Spleen (tissue), 11 donors: ENCODE data around the gene NECAB2. TPM values are rescaled to one million over a fixed set of nuclear protein-coding genes. Genes with fewer than 3 reads are reported as not detected.

Experiments
- DNase-seq: peaks from one replicate; pipeline ENCODE4 v3.0.0-alpha.2; 2020
- H3K27ac ChIP-seq, 8 donors: fragments of 200-600 bp; sonication (generic) in 7 of 8; 1 replicate in 4 of 8; 2 replicates in 4 of 8; pipeline versions ENCODE4 v1.5.0 to v1.8.0; 2016 to 2021; ENCODE audit warnings: inconsistent platforms in 4 of 8, mild to moderate bottlenecking in 4 of 8, moderate library complexity in 1 of 8
- H3K27me3 ChIP-seq, 7 donors: fragments of 200-600 bp; sonication (generic) in 6 of 7; replicated peaks in 1 of 7; 1 replicate in 4 of 7; 2 replicates in 3 of 7; pipeline versions ENCODE4 v1.5.0 to v1.8.0; 2016 to 2021; ENCODE audit warnings: inconsistent platforms in 3 of 7, mild to moderate bottlenecking in 1 of 7
- H3K36me3 ChIP-seq, 6 donors: fragments of 200-600 bp; sonication (generic) in 5 of 6; 1 replicate in 4 of 6; 2 replicates in 2 of 6; pipeline versions ENCODE4 v1.5.0 to v1.8.0; 2016 to 2021; ENCODE audit warnings: inconsistent platforms in 2 of 6
- H3K4me1 ChIP-seq, 6 donors: fragments of 200-600 bp; sonication (generic) in 5 of 6; 1 replicate in 3 of 6; 2 replicates in 3 of 6; pipeline versions ENCODE4 v1.5.0 to v1.8.0; 2016 to 2021; ENCODE audit warnings: inconsistent platforms in 3 of 6
- H3K4me3 ChIP-seq, 8 donors: fragments of 200-600 bp; sonication (generic) in 7 of 8; 1 replicate in 4 of 8; 2 replicates in 4 of 8; pipeline versions ENCODE4 v1.5.0 to v1.8.0; 2016 to 2021; ENCODE audit warnings: inconsistent platforms in 4 of 8, mild to moderate bottlenecking in 4 of 8, moderate library complexity in 2 of 8
- H3K9me3 ChIP-seq, 8 donors: fragments of 200-600 bp; sonication (generic) in 7 of 8; 1 replicate in 4 of 8; 2 replicates in 4 of 8; pipeline versions ENCODE4 v1.5.0 to v1.8.0; 2016 to 2021; ENCODE audit warnings: inconsistent platforms in 4 of 8
- POLR2A ChIP-seq, 3 donors: fragments of 450-650 bp; IDR thresholded peaks; one replicate each; pipeline ENCODE4 v1.5.1; 2017; ENCODE audit warnings: antibody characterized with exemption in 3 of 3, mild to moderate bottlenecking in 1 of 3
- POLR2AphosphoS5 ChIP-seq, 3 donors: sonication (generic); formaldehyde crosslinking; IDR thresholded peaks; one replicate each; pipeline ENCODE4 v1.5.1; 2017; ENCODE audit warnings: antibody characterized with exemption in 3 of 3
- WGBS, 5 donors: extraction: QIAGEN DNeasy Blood & Tissue Kit in 3 of 5; methylation state at CpG; one replicate each; pipeline versions ENCODE4 v1.1.5 to v1.1.7; 2013 to 2018; 5-methylcytosine and 5-hydroxymethylcytosine counted together
- intact Hi-C: fragments of 100-400 bp; cut with DNase I; formaldehyde crosslinking; loops from one replicate; pipeline ENCODE4 v1.15.0; 2023; ENCODE audit warnings: low total_unique reads
- polyA plus RNA-seq, 3 donors: library from polyadenylated mRNA; stranded (reverse); fragments of 200-250 nt; gene quantifications; one replicate each; pipeline ENCODE4 v1.2.1, GENCODE V29; 2013
- total RNA-seq, 7 donors: library from RNA; depleted of rRNA in 3 of 7; stranded (reverse); fragments of >200 nt in 3 of 7; fragmentation: NEBNext Ultra II Directional in 4 of 7; extraction: Animal tissue kit (Norgen Biotek cat#: 25700) in 4 of 7; gene quantifications; one replicate each; pipeline versions ENCODE4 v1.1.0 to v1.2.1, GENCODE V29; 2016 to 2021
- TF ChIP-seq, protein P1 (sequence below), 11 experiments: fragments of 200-600 bp in 7 of 11; fragments of 450-650 bp in 4 of 11; sonication (generic) in 4 of 11; IDR thresholded peaks in 8 of 11; conservative IDR thresholded peaks in 3 of 11; 1 replicate in 7 of 11; 2 replicates in 4 of 11; pipeline versions ENCODE4 v1.4.0 to v1.8.0; 2016 to 2021; ENCODE audit warnings: antibody characterized with exemption in 11 of 11, inconsistent platforms in 4 of 11, mild to moderate bottlenecking in 1 of 11
- donor health status: healthy with polysubstance abuse.
- donor health status: DM: no; HTN: no; CAD: no; lungs with moderate emphysema.
- donor health status: DM: no; HTN: no; CAD: no.
- donor health status: Bipolar disorder and iron deficiency.
- donor health status: healthy.
- donor health status: DM: no; HTN: no; CAD: no.
- donor health status: DM: yes; HTN: yes; CAD: no.

Gene NECAB2
- total and polyA plus RNA-seq, 10 donors = 0.16 to 3.1 (median 1.2) TPM; not detected in 4

DNA sequence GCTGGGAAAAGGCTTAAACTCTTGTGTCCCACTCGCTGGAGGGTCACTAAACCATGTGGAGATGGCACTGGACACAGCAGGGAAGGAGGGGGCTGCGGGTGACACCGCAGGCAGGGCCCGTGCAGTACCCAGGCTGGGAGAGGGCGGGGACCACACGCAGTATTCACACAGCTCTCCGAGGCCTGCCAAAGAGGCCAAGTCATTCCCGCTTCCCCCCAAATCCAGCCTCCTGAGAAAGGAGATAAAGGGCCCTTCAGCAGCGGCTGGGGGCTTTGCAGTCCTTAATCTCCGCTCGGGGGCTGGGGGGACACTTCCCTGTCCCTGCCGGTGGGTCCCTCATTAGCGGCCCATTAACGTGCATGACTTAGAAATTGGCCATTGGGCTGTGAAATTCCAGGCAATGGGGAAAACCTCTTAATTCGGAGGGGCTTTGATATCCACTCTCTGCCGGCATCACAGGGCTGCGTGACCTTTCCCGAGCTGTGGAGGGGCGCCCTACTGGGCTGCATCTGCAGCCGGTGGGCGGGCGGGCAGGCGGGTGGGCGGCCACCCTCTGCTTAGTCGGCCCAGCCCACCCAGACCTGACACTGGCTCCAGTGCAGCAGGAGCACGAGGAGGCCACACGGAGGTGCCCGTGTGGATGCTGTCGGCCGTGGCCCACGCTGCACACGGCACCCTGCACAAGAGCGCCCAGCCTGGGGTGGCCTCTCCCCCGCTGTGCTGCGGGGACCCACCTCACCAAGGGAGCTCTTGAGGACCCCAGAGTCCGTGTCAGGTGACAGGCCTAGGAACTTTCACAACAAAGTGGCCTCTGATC lies 77.2 kb downstream of the NECAB2 start:
- 64 to 70% (median 65%) methylated on average over 22 to 36 of the region's 36 CpGs for WGBS, 5 donors
- no peak overlapping the region for H3K27ac ChIP-seq
- peak; percentile 65 for DNase-seq

DNA sequence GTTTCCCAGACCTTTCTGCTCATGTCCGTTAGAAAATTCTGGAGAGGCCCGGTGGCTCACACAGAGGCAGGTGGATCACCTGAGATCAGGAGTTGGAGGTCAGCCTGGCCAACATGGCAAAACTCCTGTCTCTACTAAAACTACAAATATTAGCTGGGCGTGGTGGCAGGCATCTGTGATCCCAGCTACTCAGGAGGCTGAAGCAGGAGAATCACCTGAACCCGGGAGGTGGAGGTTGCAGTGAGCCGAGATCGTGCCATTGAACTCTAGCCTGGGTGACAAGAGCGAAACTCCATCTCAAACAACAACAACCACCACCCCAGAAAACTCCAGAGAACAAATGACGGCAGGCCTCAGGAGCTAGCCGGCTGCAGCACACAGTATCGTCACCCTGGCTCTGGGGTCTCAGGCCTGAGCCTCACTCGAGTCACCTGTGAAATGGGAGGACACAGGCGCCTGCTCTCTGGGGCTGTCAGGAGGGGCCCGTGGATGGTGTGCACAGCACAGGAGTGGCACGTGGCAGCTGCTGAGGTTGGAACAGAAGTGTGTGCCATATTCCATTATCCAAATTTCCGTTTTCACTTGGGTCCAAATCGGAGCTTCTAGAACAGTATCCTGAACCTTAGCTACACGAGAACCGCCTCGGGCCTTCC lies 77.9 kb downstream of the NECAB2 start:
- H3K27me3 ChIP-seq = peaks cover 0 to 41% (median 0%) of the 10 kb centered on the region in 7 donors
- H3K9me3 ChIP-seq = no peaks in the 10 kb centered on the region
- intact Hi-C loops = no loop called here
- 90 to 95% (median 92%) methylated on average over 17 to 19 of the region's 19 CpGs for WGBS, 5 donors
- H3K4me1 ChIP-seq = peaks cover 0 to 13% (median 0%) of the 10 kb centered on the region in 6 donors
- peaks cover 0 to 41% (median 19%) of the 10 kb centered on the region in 6 donors for H3K36me3 ChIP-seq
- TF ChIP-seq POLR2AphosphoS5 (IDR thresholded peaks at IDR 0.05) (no peak), POLR2A (IDR thresholded peaks at IDR 0.05) (no peak)
- TF ChIP-seq, protein P1, sequence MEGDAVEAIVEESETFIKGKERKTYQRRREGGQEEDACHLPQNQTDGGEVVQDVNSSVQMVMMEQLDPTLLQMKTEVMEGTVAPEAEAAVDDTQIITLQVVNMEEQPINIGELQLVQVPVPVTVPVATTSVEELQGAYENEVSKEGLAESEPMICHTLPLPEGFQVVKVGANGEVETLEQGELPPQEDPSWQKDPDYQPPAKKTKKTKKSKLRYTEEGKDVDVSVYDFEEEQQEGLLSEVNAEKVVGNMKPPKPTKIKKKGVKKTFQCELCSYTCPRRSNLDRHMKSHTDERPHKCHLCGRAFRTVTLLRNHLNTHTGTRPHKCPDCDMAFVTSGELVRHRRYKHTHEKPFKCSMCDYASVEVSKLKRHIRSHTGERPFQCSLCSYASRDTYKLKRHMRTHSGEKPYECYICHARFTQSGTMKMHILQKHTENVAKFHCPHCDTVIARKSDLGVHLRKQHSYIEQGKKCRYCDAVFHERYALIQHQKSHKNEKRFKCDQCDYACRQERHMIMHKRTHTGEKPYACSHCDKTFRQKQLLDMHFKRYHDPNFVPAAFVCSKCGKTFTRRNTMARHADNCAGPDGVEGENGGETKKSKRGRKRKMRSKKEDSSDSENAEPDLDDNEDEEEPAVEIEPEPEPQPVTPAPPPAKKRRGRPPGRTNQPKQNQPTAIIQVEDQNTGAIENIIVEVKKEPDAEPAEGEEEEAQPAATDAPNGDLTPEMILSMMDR (IDR thresholded peaks at IDR 0.05 in 8 of 11, conservative IDR thresholded peaks at IDR 0.05 in 3 of 11) = no peak
- peak; percentile 32 for DNase-seq
- no peak overlapping the region for H3K4me3 ChIP-seq
- no peak overlapping the region for H3K27ac ChIP-seq

More for the DNA sequence above, 77.2 kb downstream of the NECAB2 start:
- peaks cover 0 to 34% (median 17%) of the 10 kb centered on the region in 6 donors for H3K36me3 ChIP-seq
- intact Hi-C loops = no loop called here
- TF ChIP-seq, protein P1 (IDR thresholded peaks at IDR 0.05 in 8 of 11, conservative IDR thresholded peaks at IDR 0.05 in 3 of 11) = no peak
- TF ChIP-seq POLR2AphosphoS5 (IDR thresholded peaks at IDR 0.05) (no peak), POLR2A (IDR thresholded peaks at IDR 0.05) (no peak)
- no peaks in the 10 kb centered on the region for H3K9me3 ChIP-seq
- peaks cover 0 to 45% (median 0%) of the 10 kb centered on the region in 7 donors for H3K27me3 ChIP-seq
- H3K4me3 ChIP-seq = no peak overlapping the region
- peaks cover 0 to 13% (median 0%) of the 10 kb centered on the region in 6 donors for H3K4me1 ChIP-seq

DNA sequence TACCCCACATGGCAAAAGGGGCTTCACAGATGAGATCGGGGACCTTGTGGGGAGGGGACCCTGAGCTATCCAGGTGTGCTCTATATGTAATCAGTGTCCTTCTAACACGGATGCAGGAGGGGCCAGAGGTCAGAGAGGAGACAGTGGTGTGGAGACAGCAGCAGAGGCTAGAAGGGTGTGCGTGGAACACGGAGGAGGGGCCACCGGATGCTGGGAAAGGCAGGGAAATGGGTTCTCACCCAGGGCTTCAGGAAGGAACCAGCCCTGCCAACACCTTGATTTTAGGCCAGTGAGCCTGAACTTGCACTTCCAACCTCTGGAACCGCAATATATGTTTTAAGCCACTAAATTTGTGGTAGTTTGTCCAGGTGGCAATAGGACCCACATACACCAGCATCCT lies 79.2 kb downstream of the NECAB2 start:
- peaks cover 0 to 13% (median 0%) of the 10 kb centered on the region in 6 donors for H3K4me1 ChIP-seq
- TF ChIP-seq, protein P1 (IDR thresholded peaks at IDR 0.05 in 8 of 11, conservative IDR thresholded peaks at IDR 0.05 in 3 of 11) = no peak
- TF ChIP-seq POLR2A (IDR thresholded peaks at IDR 0.05) (no peak), POLR2AphosphoS5 (IDR thresholded peaks at IDR 0.05) (no peak)
- no peak overlapping the region for H3K27ac ChIP-seq
- H3K9me3 ChIP-seq = no peaks in the 10 kb centered on the region
- WGBS, 5 donors = 83 to 95% (median 89%) methylated on average over 6 of the region's 6 CpGs
- peak; percentile 34 for DNase-seq
- H3K4me3 ChIP-seq = no peak overlapping the region
- H3K36me3 ChIP-seq = peaks cover 0 to 54% (median 22%) of the 10 kb centered on the region in 6 donors
- intact Hi-C loops = no loop called here
- H3K27me3 ChIP-seq = peaks cover 0 to 33% (median 0%) of the 10 kb centered on the region in 7 donors

DNA sequence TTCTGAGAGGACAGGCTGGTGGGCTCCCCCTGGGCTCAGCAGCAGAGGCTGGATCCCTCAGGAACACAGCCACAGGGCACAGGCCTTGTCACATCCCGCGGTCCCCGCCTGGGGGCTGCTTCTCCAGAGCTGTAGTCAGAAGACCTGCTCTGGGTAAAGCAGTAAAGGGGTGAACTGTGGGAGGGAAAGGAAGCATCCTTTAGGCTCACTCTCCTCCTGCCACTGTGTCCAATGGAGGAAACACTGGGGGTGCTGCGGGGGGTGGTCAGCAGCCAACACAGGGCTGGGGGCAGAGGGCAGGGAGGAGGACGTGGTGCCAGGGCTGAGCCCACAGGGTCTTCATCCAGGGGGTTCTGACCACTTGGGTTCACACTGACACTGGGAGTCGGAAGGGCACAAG lies 79.6 kb downstream of the NECAB2 start:
- H3K4me3 ChIP-seq = no peak overlapping the region
- peak; percentile 64 for DNase-seq
- H3K27me3 ChIP-seq = peaks cover 0 to 28% (median 0%) of the 10 kb centered on the region in 7 donors
- 83 to 92% (median 89%) methylated on average over 3 to 6 of the region's 6 CpGs for WGBS, 5 donors
- H3K27ac ChIP-seq = no peak overlapping the region
- H3K4me1 ChIP-seq = peaks cover 0 to 13% (median 0%) of the 10 kb centered on the region in 6 donors
- H3K36me3 ChIP-seq = peaks cover 0 to 58% (median 25%) of the 10 kb centered on the region in 6 donors
- no peaks in the 10 kb centered on the region for H3K9me3 ChIP-seq
- intact Hi-C loops = no loop called here
- TF ChIP-seq POLR2AphosphoS5 (IDR thresholded peaks at IDR 0.05) (no peak), POLR2A (IDR thresholded peaks at IDR 0.05) (no peak)
- TF ChIP-seq, protein P1 (IDR thresholded peaks at IDR 0.05 in 8 of 11, conservative IDR thresholded peaks at IDR 0.05 in 3 of 11) = no peak
